HG03039 (cell line): ENCODE results near the gene HAVCR2.
"Not testable (repeated sequence)": the region's sequence is repeated elsewhere in the genome, so short reads cannot be mapped to it uniquely, and the experiment has no call there.

ENCODE experiments used
- ATAC-seq: cut with Tn5 transposase; IDR thresholded peaks from one replicate; pipeline ENCODE4 v1.9.1; 2021; ENCODE audit warnings: mild to moderate bottlenecking, moderate library complexity; ENCODE audit not compliant: unreplicated experiment

Gene HAVCR2

DNA sequence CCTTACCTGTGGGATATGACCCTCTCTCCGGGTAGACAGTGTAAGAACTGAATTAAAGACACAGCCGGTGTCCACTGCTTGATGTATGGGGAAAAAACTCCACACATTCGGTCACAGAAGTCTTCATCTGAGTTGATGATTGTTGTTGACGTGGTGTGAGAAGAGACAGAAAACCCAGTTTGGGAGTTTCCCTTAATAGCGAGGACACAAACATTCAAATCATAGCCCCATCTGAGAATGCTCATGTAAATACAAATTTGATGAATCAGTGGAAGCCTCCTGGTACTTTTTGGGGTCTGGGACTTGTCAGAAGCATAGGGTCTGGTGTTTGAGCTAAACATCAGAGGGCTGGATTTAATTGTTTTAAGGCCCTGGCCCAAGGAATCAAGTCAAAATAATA lies 60.9 kb downstream of the HAVCR2 start:
- peak; percentile 54 for ATAC-seq

- ATAC-seq, result not testable (repeated sequence)
These were observed 61.8 kb downstream of the HAVCR2 start for GRCh38 chr5:157047016-157047415.

DNA sequence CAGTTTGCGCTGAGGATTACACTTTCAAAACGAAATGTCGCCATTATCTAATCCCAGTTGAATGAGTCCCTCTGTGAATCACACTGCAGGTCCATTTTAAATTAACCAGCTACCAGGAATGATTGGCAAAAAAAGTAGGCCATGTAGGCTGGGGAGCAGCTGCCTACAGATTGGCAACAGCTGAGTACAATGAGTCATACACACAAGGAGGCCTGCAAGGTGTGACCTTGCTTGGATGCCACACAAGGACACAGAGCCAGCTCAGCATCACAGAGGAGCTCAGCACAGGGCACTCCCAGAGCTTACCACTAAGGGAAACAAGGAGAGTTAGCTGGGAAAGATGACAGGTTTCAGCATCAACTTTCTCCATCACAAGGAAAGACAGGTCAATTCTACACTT lies 62.8 kb downstream of the HAVCR2 start:
- ATAC-seq, result no peak

DNA sequence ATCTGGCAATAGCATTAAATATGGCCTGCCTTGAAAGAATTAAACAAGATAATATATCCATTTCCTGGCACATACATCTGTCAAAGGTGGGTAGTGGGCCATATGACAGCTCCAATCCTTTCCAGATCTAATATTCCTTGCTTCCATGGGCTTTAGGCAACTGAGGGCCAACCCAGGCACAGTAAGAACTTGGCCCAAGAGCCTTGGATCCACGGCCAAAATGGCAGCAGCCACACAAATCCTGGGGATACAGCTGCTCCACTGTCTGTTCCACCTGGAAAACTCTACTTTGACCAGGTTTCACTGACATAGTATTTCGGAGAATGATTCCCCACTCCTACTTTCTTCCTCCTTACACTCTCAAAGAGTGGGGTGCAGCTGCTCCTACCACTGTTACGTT lies 63.2 kb downstream of the HAVCR2 start:
- no peak for ATAC-seq

GRCh38 chr5:157038568-157039187 lies 70.2 kb downstream of the HAVCR2 start:
- no peak for ATAC-seq
